Liver (tissue), 9 donors: ENCODE measurements around the gene EFEMP2. TPM values are rescaled to one million over a fixed set of nuclear protein-coding genes. Genes with fewer than 3 reads are reported as not detected.
A peak's percentile ranks its signal among the peaks of the same experiment; 100 is the strongest.

Experiments used
- DNase-seq: peaks from one replicate; pipeline ENCODE4 v3.0.0-alpha.2; 2017; ENCODE audit warnings: low spot score
- H3K27ac ChIP-seq, 2 donors: one replicate each; pipeline ENCODE4 v1.7.0; 2013; ENCODE audit warnings: inconsistent platforms in 2 of 2, low read length in 2 of 2, control low read depth in 1 of 2, low read depth in 1 of 2, mild to moderate bottlenecking in 1 of 2
- H3K27me3 ChIP-seq, 4 donors: one replicate each; pipeline versions ENCODE4 v1.6.1 to v1.7.0; 2013; ENCODE audit warnings: low read length in 3 of 4, inconsistent platforms in 1 of 4, mild to moderate bottlenecking in 1 of 4, moderate library complexity in 1 of 4; ENCODE audit not compliant: control insufficient read depth in 4 of 4, insufficient read depth in 4 of 4
- H3K36me3 ChIP-seq, 4 donors: one replicate each; pipeline versions ENCODE4 v1.6.1 to v1.7.0; 2013; ENCODE audit warnings: low read length in 3 of 4, mild to moderate bottlenecking in 3 of 4, low read depth in 1 of 4, moderate library complexity in 1 of 4; ENCODE audit not compliant: control insufficient read depth in 4 of 4, insufficient read depth in 3 of 4
- H3K4me1 ChIP-seq, 4 donors: one replicate each; pipeline versions ENCODE4 v1.6.1 to v1.7.0; 2013; ENCODE audit warnings: low read length in 3 of 4, mild to moderate bottlenecking in 3 of 4, moderate library complexity in 1 of 4; ENCODE audit not compliant: control insufficient read depth in 4 of 4, insufficient read depth in 4 of 4
- H3K4me3 ChIP-seq, 3 donors: one replicate each; pipeline versions ENCODE4 v1.6.1 to v1.7.0; 2013; ENCODE audit warnings: low read length in 3 of 3, control low read depth in 1 of 3, low read depth in 1 of 3, mild to moderate bottlenecking in 1 of 3
- H3K9ac ChIP-seq, 2 donors: one replicate each; pipeline ENCODE4 v1.7.0; 2013; ENCODE audit warnings: low read length in 2 of 2, mild to moderate bottlenecking in 2 of 2, moderate library complexity in 2 of 2, control low read depth in 1 of 2, low read depth in 1 of 2
- H3K9me3 ChIP-seq, 4 donors: one replicate each; pipeline versions ENCODE4 v1.6.1 to v1.7.0; 2013; ENCODE audit warnings: low read length in 3 of 4; ENCODE audit not compliant: control insufficient read depth in 4 of 4
- EGR1 ChIP-seq, 2 donors: IDR thresholded peaks; 2 replicates each; pipeline ENCODE4 v1.6.1; 2016 to 2018; ENCODE audit warnings: antibody characterized with exemption in 2 of 2, low read depth in 2 of 2
- FOXA1 ChIP-seq: IDR thresholded peaks from 2 replicates; pipeline ENCODE4 v1.6.1; 2016; ENCODE audit warnings: antibody characterized with exemption
- FOXA2 ChIP-seq: IDR thresholded peaks from 2 replicates; pipeline ENCODE4 v1.6.1; 2016; ENCODE audit warnings: antibody characterized with exemption
- GABPA ChIP-seq, 2 donors: IDR thresholded peaks in 1 of 2; conservative IDR thresholded peaks in 1 of 2; 2 replicates each; pipeline ENCODE4 v1.6.1; 2016; ENCODE audit warnings: antibody characterized with exemption in 2 of 2, mild to moderate bottlenecking in 1 of 2, moderate library complexity in 1 of 2
- HNF4A ChIP-seq, 2 donors: conservative IDR thresholded peaks; 2 replicates each; pipeline ENCODE4 v1.6.1; 2016; ENCODE audit warnings: antibody characterized with exemption in 2 of 2, mild to moderate bottlenecking in 2 of 2
- HNF4G ChIP-seq: IDR thresholded peaks from 2 replicates; pipeline ENCODE4 v1.6.1; 2016; ENCODE audit warnings: antibody characterized with exemption
- NR2F2 ChIP-seq: IDR thresholded peaks from 2 replicates; pipeline ENCODE4 v1.6.1; 2016; ENCODE audit warnings: antibody characterized with exemption
- RAD21 ChIP-seq, 2 donors: IDR thresholded peaks; 2 replicates each; pipeline ENCODE4 v1.6.1; 2016; ENCODE audit warnings: antibody characterized with exemption in 2 of 2, mild to moderate bottlenecking in 2 of 2
- RXRA ChIP-seq, 2 donors: IDR thresholded peaks; 2 replicates each; pipeline ENCODE4 v1.6.1; 2017 to 2018; ENCODE audit warnings: antibody characterized with exemption in 2 of 2, mild to moderate bottlenecking in 1 of 2
- SP1 ChIP-seq: IDR thresholded peaks from 2 replicates; pipeline ENCODE4 v1.6.1; 2018; ENCODE audit warnings: antibody characterized with exemption, mild to moderate bottlenecking
- TAF1 ChIP-seq: conservative IDR thresholded peaks from 2 replicates; pipeline ENCODE4 v1.6.1; 2016; ENCODE audit warnings: antibody characterized with exemption, mild to moderate bottlenecking
- YY1 ChIP-seq: IDR thresholded peaks from 2 replicates; pipeline ENCODE4 v1.6.1; 2016; ENCODE audit warnings: antibody characterized with exemption, mild to moderate bottlenecking
- WGBS: extraction: QIAGEN DNeasy Blood & Tissue Kit; methylation state at CpG from one replicate; pipeline ENCODE4 v1.1.7; 2013; 5-methylcytosine and 5-hydroxymethylcytosine counted together
- polyA plus RNA-seq, 2 donors: library from polyadenylated mRNA; stranded (reverse) in 1 of 2; unstranded in 1 of 2; fragments of 200-250 nt in 1 of 2; fragments of >200 nt in 1 of 2; fragmentation: Nextera tagmentation in 1 of 2; extraction: Ambion mirVana in 1 of 2; gene quantifications; one replicate each; pipeline versions ENCODE4 v1.2.1 to v1.2.3, GENCODE V29; 2013 to 2015
- total RNA-seq, 2 donors: library from RNA; depleted of rRNA; stranded (reverse); fragments of >200 nt; gene quantifications; one replicate each; pipeline ENCODE4 v1.2.3, GENCODE V29; 2014
- TF ChIP-seq, protein P1 (sequence below): IDR thresholded peaks from 2 replicates; pipeline ENCODE4 v1.6.1; 2016; ENCODE audit warnings: antibody characterized with exemption
- TF ChIP-seq, protein P2 (sequence below): IDR thresholded peaks from 2 replicates; pipeline ENCODE4 v1.6.1; 2016; ENCODE audit warnings: antibody characterized with exemption
- TF ChIP-seq, protein P3 (sequence below): IDR thresholded peaks from 2 replicates; pipeline ENCODE4 v1.6.1; 2016; ENCODE audit warnings: antibody characterized with exemption
- TF ChIP-seq, protein P4 (sequence below): fragments of 150-350 bp; IDR thresholded peaks from 2 replicates; pipeline ENCODE4 v1.5.1; 2017; ENCODE audit warnings: improper control_type of control experiment, low read depth, low read length; ENCODE audit not compliant: missing input control
- donor health status: healthy.
- donor health status: healthy.
- donor health status: healthy.
- donor health status: healthy.
- donor health status: healthy.

Gene EFEMP2
- total and polyA plus RNA-seq, 4 donors, result 5.0 to 10.7 (median 5.3) TPM

DNA sequence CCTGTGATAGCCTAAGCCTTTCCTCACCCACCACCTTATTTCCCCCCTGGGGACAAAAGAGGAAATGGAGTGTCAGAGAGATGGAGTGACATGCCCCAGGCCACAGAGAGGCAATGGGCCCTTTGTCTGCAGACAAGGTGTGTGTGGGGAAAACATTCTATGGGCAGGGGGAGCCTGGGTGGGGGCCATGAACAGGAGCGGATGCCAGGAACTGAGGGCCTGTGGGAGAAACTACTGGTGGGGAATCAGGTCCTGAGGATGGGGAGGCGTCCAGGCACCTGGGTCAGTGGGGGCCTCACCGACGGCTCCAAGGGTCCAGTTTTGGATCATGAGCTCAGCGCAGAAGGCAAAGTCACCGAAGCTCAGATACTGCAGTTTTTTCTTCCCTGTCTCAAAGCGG, 12.6 kb upstream of the EFEMP2 start:
- 95% methylated on average over 7 of the region's 7 CpGs for WGBS
- no peak for DNase-seq
- H3K27ac ChIP-seq, result no peak overlapping the region
- H3K27me3 ChIP-seq, result no peaks in the 10 kb centered on the region
- TF ChIP-seq NR2F2 (no peak), HNF4G (no peak), EGR1 (IDR thresholded peaks at IDR 0.05; ENCODE audit: low read depth in 2 of 2) (no peak), FOXA1 (no peak), SP1 (no peak), TAF1 (no peak), HNF4A (conservative IDR thresholded peaks at IDR 0.05) (no peak), RAD21 (IDR thresholded peaks at IDR 0.05) (no peak), YY1 (no peak), FOXA2 (no peak), RXRA (IDR thresholded peaks at IDR 0.05) (no peak), GABPA (IDR thresholded peaks at IDR 0.05 in 1 of 2, conservative IDR thresholded peaks at IDR 0.05 in 1 of 2) (no peak)
- TF ChIP-seq, protein P1, sequence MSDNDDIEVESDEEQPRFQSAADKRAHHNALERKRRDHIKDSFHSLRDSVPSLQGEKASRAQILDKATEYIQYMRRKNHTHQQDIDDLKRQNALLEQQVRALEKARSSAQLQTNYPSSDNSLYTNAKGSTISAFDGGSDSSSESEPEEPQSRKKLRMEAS, result no peak
- TF ChIP-seq, protein P2, sequence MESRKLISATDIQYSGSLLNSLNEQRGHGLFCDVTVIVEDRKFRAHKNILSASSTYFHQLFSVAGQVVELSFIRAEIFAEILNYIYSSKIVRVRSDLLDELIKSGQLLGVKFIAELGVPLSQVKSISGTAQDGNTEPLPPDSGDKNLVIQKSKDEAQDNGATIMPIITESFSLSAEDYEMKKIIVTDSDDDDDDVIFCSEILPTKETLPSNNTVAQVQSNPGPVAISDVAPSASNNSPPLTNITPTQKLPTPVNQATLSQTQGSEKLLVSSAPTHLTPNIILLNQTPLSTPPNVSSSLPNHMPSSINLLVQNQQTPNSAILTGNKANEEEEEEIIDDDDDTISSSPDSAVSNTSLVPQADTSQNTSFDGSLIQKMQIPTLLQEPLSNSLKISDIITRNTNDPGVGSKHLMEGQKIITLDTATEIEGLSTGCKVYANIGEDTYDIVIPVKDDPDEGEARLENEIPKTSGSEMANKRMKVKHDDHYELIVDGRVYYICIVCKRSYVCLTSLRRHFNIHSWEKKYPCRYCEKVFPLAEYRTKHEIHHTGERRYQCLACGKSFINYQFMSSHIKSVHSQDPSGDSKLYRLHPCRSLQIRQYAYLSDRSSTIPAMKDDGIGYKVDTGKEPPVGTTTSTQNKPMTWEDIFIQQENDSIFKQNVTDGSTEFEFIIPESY, result no peak
- TF ChIP-seq, protein P3, sequence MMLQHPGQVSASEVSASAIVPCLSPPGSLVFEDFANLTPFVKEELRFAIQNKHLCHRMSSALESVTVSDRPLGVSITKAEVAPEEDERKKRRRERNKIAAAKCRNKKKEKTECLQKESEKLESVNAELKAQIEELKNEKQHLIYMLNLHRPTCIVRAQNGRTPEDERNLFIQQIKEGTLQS, result no peak
- TF ChIP-seq, protein P4, sequence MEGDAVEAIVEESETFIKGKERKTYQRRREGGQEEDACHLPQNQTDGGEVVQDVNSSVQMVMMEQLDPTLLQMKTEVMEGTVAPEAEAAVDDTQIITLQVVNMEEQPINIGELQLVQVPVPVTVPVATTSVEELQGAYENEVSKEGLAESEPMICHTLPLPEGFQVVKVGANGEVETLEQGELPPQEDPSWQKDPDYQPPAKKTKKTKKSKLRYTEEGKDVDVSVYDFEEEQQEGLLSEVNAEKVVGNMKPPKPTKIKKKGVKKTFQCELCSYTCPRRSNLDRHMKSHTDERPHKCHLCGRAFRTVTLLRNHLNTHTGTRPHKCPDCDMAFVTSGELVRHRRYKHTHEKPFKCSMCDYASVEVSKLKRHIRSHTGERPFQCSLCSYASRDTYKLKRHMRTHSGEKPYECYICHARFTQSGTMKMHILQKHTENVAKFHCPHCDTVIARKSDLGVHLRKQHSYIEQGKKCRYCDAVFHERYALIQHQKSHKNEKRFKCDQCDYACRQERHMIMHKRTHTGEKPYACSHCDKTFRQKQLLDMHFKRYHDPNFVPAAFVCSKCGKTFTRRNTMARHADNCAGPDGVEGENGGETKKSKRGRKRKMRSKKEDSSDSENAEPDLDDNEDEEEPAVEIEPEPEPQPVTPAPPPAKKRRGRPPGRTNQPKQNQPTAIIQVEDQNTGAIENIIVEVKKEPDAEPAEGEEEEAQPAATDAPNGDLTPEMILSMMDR, result no peak
- no peak overlapping the region for H3K4me3 ChIP-seq
- no peak overlapping the region for H3K9ac ChIP-seq
- peaks cover 2 to 12% (median 3%) of the 10 kb centered on the region in 4 donors for H3K36me3 ChIP-seq
- H3K9me3 ChIP-seq, result no peaks in the 10 kb centered on the region
- peaks cover 5 to 34% (median 23%) of the 10 kb centered on the region in 4 donors for H3K4me1 ChIP-seq

DNA sequence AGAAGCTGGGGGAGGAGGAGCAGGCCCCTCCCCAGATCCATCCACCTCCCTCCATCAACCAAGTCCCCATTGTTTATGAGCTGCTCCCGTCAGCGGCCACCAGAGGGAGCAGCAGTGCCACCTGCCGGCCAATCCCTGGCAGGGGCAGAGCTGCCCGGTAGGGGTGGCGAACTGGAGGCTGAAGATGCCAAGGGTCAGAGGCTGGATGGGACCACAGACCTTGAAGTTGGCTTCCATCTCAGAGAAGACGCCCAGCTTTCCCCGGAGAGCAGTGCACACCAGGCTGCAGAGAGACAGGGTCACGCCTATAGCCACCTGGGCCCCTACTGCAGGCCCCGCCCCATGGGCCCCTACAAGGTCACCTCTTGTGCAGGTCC, 12.1 kb upstream of the EFEMP2 start:
- H3K4me1 ChIP-seq, result peaks cover 5 to 31% (median 19%) of the 10 kb centered on the region in 4 donors
- H3K9ac ChIP-seq, result no peak overlapping the region
- TF ChIP-seq FOXA1 (no peak), RAD21 (IDR thresholded peaks at IDR 0.05) (peak; percentile 92 to 96), RXRA (IDR thresholded peaks at IDR 0.05) (peak in 1 of 2 donors; percentile 55), NR2F2 (peak; percentile 68), GABPA (IDR thresholded peaks at IDR 0.05 in 1 of 2, conservative IDR thresholded peaks at IDR 0.05 in 1 of 2) (peak in 1 of 2 donors; percentile 30)
- TF ChIP-seq, protein P4, result peak; percentile 97
- 23% methylated on average over 9 of the region's 9 CpGs for WGBS
- H3K4me3 ChIP-seq, result no peak overlapping the region
- H3K27ac ChIP-seq, result no peak overlapping the region
- peaks cover 2 to 12% (median 3%) of the 10 kb centered on the region in 4 donors for H3K36me3 ChIP-seq
- no peaks in the 10 kb centered on the region for H3K27me3 ChIP-seq
- H3K9me3 ChIP-seq, result no peaks in the 10 kb centered on the region
- peak; percentile 82 for DNase-seq
